GM08714 (cell line): Measurements from ENCODE around the gene TDRD1.
"Not testable (repeated sequence)": the region's sequence is repeated elsewhere in the genome, so short reads cannot be mapped to it uniquely, and the experiment has no call there.

Source experiments
- H3K4me3 ChIP-seq: fragments of 200-500 bp; sonication (Bioruptor generic); 2 replicates; pipeline ENCODE4 v1.5.1; 2014; ENCODE audit warnings: mild to moderate bottlenecking, low read length, inconsistent platforms
- ZNF274 ChIP-seq: IDR thresholded peaks from 2 replicates; pipeline ENCODE4 v1.6.1; 2012; ENCODE audit warnings: mild to moderate bottlenecking, low read depth, low read length

Gene TDRD1

GRCh38 chr10:114179148-114179547 is at the start of gene TDRD1:
TDRD1 (plus strand) TSS chr10:114179353; CDS start chr10:114187832, 8,479 bp downstream.
- H3K4me3 ChIP-seq = no peak within 1 kb of the TSS
- TF ChIP-seq ZNF274 = no peak

GRCh38 chr10:114131094-114131493 is 48.1 kb upstream of the TDRD1 start:
- no peak overlapping the region for H3K4me3 ChIP-seq
- TF ChIP-seq ZNF274 = no peak

- no peak for TF ChIP-seq ZNF274
Measured at GRCh38 chr10:114135476-114135875, 43.7 kb upstream of the TDRD1 start.

GRCh38 chr10:114138581-114138980 is 40.6 kb upstream of the TDRD1 start:
- H3K4me3 ChIP-seq = no peak overlapping the region
- no peak for TF ChIP-seq ZNF274

More at GRCh38 chr10:114135476-114135875, 43.7 kb upstream of the TDRD1 start:
- H3K4me3 ChIP-seq = no peak overlapping the region

GRCh38 chr10:114140036-114140435 is 39.1 kb upstream of the TDRD1 start:
- no peak for TF ChIP-seq ZNF274

GRCh38 chr10:114140827-114141226 is 38.3 kb upstream of the TDRD1 start:
- not testable (repeated sequence) for H3K4me3 ChIP-seq

More at GRCh38 chr10:114140036-114140435, 39.1 kb upstream of the TDRD1 start:
- no peak overlapping the region for H3K4me3 ChIP-seq

GRCh38 chr10:114142018-114142417 is 37.1 kb upstream of the TDRD1 start:
- no peak overlapping the region for H3K4me3 ChIP-seq
- no peak for TF ChIP-seq ZNF274

- H3K4me3 ChIP-seq = no peak overlapping the region
- TF ChIP-seq ZNF274 = no peak
Measured at GRCh38 chr10:114143160-114143559, 36.0 kb upstream of the TDRD1 start.

- H3K4me3 ChIP-seq = not testable (repeated sequence)
Measured at GRCh38 chr10:114149476-114149875, 29.7 kb upstream of the TDRD1 start.

GRCh38 chr10:114151486-114151885 is 27.7 kb upstream of the TDRD1 start:
- no peak for TF ChIP-seq ZNF274
- H3K4me3 ChIP-seq = no peak overlapping the region

GRCh38 chr10:114151892-114152291 is 27.3 kb upstream of the TDRD1 start:
- no peak for TF ChIP-seq ZNF274
- H3K4me3 ChIP-seq = no peak overlapping the region

- no peak for TF ChIP-seq ZNF274
Measured at GRCh38 chr10:114157912-114158311, 21.2 kb upstream of the TDRD1 start.

GRCh38 chr10:114163062-114163461 is 16.1 kb upstream of the TDRD1 start:
- H3K4me3 ChIP-seq = no peak overlapping the region
- no peak for TF ChIP-seq ZNF274

More at GRCh38 chr10:114157912-114158311, 21.2 kb upstream of the TDRD1 start:
- no peak overlapping the region for H3K4me3 ChIP-seq

- TF ChIP-seq ZNF274 = no peak
- no peak overlapping the region for H3K4me3 ChIP-seq
Measured at GRCh38 chr10:114166043-114166442, 13.1 kb upstream of the TDRD1 start.

GRCh38 chr10:114166494-114166893 is 12.7 kb upstream of the TDRD1 start:
- H3K4me3 ChIP-seq = no peak overlapping the region

GRCh38 chr10:114167985-114168384 is 11.2 kb upstream of the TDRD1 start:
- no peak for TF ChIP-seq ZNF274
- H3K4me3 ChIP-seq = no peak overlapping the region

More at GRCh38 chr10:114166494-114166893, 12.7 kb upstream of the TDRD1 start:
- no peak for TF ChIP-seq ZNF274
